Measurements from ENCODE around the gene ASPHD1.
"Not testable (repeated sequence)": the region's sequence is repeated elsewhere in the genome, so short reads cannot be mapped to it uniquely, and the experiment has no call there.

The ASPHD1 gene

GRCh38 chr16:29904947-29905346 is 4.7 kb downstream of the ASPHD1 start:
- DNase-seq (ENCODE audit: low spot score): no peak
- no peak for TF ChIP-seq CTCF (IDR thresholded peaks at IDR 0.05; ENCODE audit: extremely low read depth, missing control alignments)

GRCh38 chr16:29905668-29906067 is 5.4 kb downstream of the ASPHD1 start:
- no peak for TF ChIP-seq CTCF (IDR thresholded peaks at IDR 0.05; ENCODE audit: extremely low read depth, missing control alignments)

GRCh38 chr16:29906520-29907244 is 6.4 kb downstream of the ASPHD1 start:
- no peak for DNase-seq (ENCODE audit: low spot score)

More at GRCh38 chr16:29905668-29906067, 5.4 kb downstream of the ASPHD1 start:
- DNase-seq (ENCODE audit: low spot score): no peak

GRCh38 chr16:29907973-29908372 is 7.7 kb downstream of the ASPHD1 start:
- no peak for DNase-seq (ENCODE audit: low spot score)

More at GRCh38 chr16:29906520-29907244, 6.4 kb downstream of the ASPHD1 start:
- no peak for TF ChIP-seq CTCF (IDR thresholded peaks at IDR 0.05; ENCODE audit: extremely low read depth, missing control alignments)

GRCh38 chr16:29908719-29909220 is 8.5 kb downstream of the ASPHD1 start:
- no peak for DNase-seq (ENCODE audit: low spot score)
- TF ChIP-seq CTCF (IDR thresholded peaks at IDR 0.05; ENCODE audit: extremely low read depth, missing control alignments): no peak

More at GRCh38 chr16:29907973-29908372, 7.7 kb downstream of the ASPHD1 start:
- TF ChIP-seq CTCF (IDR thresholded peaks at IDR 0.05; ENCODE audit: extremely low read depth, missing control alignments): no peak

GRCh38 chr16:29909391-29909790 is 9.1 kb downstream of the ASPHD1 start:
- no peak for TF ChIP-seq CTCF (IDR thresholded peaks at IDR 0.05; ENCODE audit: extremely low read depth, missing control alignments)
- DNase-seq (ENCODE audit: low spot score): no peak

- not testable (repeated sequence) for DNase-seq (ENCODE audit: low spot score)
These were observed 9.6 kb downstream of the ASPHD1 start for GRCh38 chr16:29909851-29910250.

Measured in GM20000 (cell line).